SK-N-SH treated with all-trans-retinoic acid at 6 μM for 48 hours (cell line): ENCODE measurements around the gene VCAM1.

Source experiments
- ATAC-seq: fragments of 200-7000 bp; cut with Tn5 transposase; 3 replicates; pipeline ENCODE4 v1.9.1; 2020; ENCODE audit warnings: mild to moderate bottlenecking, moderate library complexity
- ARNTL ChIP-seq: fragments of 450-650 bp; formaldehyde crosslinking; IDR thresholded peaks from 2 replicates; pipeline ENCODE4 v1.5.0; 2020; ENCODE audit warnings: low read depth, mild to moderate bottlenecking, moderate library complexity, borderline replicate concordance
- BACH2 ChIP-seq: fragments of 250-450 bp; sonication (Bioruptor Pico); IDR thresholded peaks from 2 replicates; pipeline ENCODE4 v1.9.0; 2021; ENCODE audit warnings: mild to moderate bottlenecking, borderline replicate concordance
- CSDC2 ChIP-seq: fragments of 250-450 bp; sonication (Bioruptor Pico); IDR thresholded peaks from 2 replicates; pipeline ENCODE4 v1.5.0; 2020; ENCODE audit warnings: mild to moderate bottlenecking, moderate library complexity
- GLIS3 ChIP-seq: fragments of 250-450 bp; sonication (Bioruptor Pico); IDR thresholded peaks from 2 replicates; pipeline ENCODE4 v1.5.0; 2020; ENCODE audit warnings: mild to moderate bottlenecking, moderate library complexity
- ISL1 ChIP-seq: fragments of 250-450 bp; sonication (Bioruptor Pico); IDR thresholded peaks from 2 replicates; pipeline ENCODE4 v2.1.2; 2022; ENCODE audit warnings: mild to moderate bottlenecking, moderate library complexity
- OSR1 ChIP-seq: fragments of 250-450 bp; sonication (Bioruptor Pico); IDR thresholded peaks from 2 replicates; pipeline ENCODE4 v1.8.0; 2022; ENCODE audit warnings: moderate library complexity, mild to moderate bottlenecking, inconsistent platforms
- PPARA ChIP-seq: fragments of 250-450 bp; sonication (Bioruptor Pico); IDR thresholded peaks from 2 replicates; pipeline ENCODE4 v1.5.0; 2020; ENCODE audit warnings: mild to moderate bottlenecking, borderline replicate concordance
- RARB ChIP-seq: fragments of 250-450 bp; sonication (Bioruptor Pico); IDR thresholded peaks from 2 replicates; pipeline ENCODE4 v1.8.0; 2021; ENCODE audit warnings: mild to moderate bottlenecking, moderate library complexity
- TCF4 ChIP-seq: fragments of 250-450 bp; sonication (Bioruptor Pico); IDR thresholded peaks from 2 replicates; pipeline ENCODE4 v1.8.0; 2021; ENCODE audit warnings: mild to moderate bottlenecking, moderate library complexity, borderline replicate concordance
- TOX ChIP-seq: fragments of 250-450 bp; sonication (Bioruptor Pico); IDR thresholded peaks from 2 replicates; pipeline ENCODE4 v1.8.0; 2021; ENCODE audit warnings: mild to moderate bottlenecking, moderate library complexity, borderline replicate concordance
- ZC3H10 ChIP-seq: fragments of 250-450 bp; sonication (Bioruptor Pico); IDR thresholded peaks from 2 replicates; pipeline ENCODE4 v1.5.1; 2021; ENCODE audit warnings: mild to moderate bottlenecking, moderate library complexity
- ZFP30 ChIP-seq: fragments of 450-650 bp; formaldehyde crosslinking; IDR thresholded peaks from 2 replicates; pipeline ENCODE4 v1.5.0; 2022; ENCODE audit warnings: mild to moderate bottlenecking, moderate library complexity
- ZNF565 ChIP-seq: fragments of 450-650 bp; formaldehyde crosslinking; conservative IDR thresholded peaks from 2 replicates; pipeline ENCODE4 v1.5.0; 2020; ENCODE audit warnings: low read depth, mild to moderate bottlenecking, moderate library complexity
- ZNF8 ChIP-seq: fragments of 450-650 bp; formaldehyde crosslinking; IDR thresholded peaks from 2 replicates; pipeline ENCODE4 v1.5.0; 2020; ENCODE audit warnings: mild to moderate bottlenecking, moderate library complexity
- TF ChIP-seq, protein P1 (sequence below): fragments of 250-450 bp; sonication (Bioruptor Pico); IDR thresholded peaks from 2 replicates; pipeline ENCODE4 v1.5.1; 2020; ENCODE audit warnings: low read depth, mild to moderate bottlenecking, moderate library complexity
- TF ChIP-seq, protein P2 (sequence below): fragments of 250-450 bp; sonication (Bioruptor Pico); IDR thresholded peaks from 2 replicates; pipeline ENCODE4 v1.5.0; 2020; ENCODE audit warnings: mild to moderate bottlenecking, moderate library complexity
- TF ChIP-seq, protein P3 (sequence below): fragments of 250-450 bp; sonication (Bioruptor Pico); IDR thresholded peaks from 2 replicates; pipeline ENCODE4 v1.8.0; 2021; ENCODE audit warnings: low read depth, mild to moderate bottlenecking, moderate library complexity, borderline replicate concordance
- TF ChIP-seq, protein P4 (sequence below): fragments of 250-450 bp; sonication (Bioruptor Pico); IDR thresholded peaks from 2 replicates; pipeline ENCODE4 v1.8.0; 2020; ENCODE audit warnings: mild to moderate bottlenecking, moderate library complexity, borderline replicate concordance
- TF ChIP-seq, protein P5 (sequence below): fragments of 250-450 bp; sonication (Bioruptor Pico); IDR thresholded peaks from 2 replicates; pipeline ENCODE4 v1.5.1; 2021; ENCODE audit warnings: mild to moderate bottlenecking, moderate library complexity

VCAM1 gene

DNA sequence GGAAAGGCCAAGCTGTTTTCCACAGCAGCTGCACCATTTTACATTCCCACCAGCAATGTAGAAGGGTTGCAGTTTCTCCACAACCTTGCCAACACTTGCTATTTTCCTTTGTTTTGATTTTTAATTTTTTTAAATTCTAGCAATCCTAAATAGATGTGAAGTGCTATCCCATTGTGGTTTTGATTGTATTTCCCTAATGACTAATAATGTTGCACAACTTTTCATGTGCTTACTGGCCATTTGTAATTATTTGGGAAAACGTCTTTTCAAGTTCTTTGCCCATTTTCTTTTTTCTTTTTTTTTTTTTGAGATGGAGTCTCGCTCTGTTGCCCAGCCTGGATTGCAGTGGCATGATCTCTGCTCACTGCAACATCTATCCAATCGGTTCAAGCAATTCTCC, 53.9 kb downstream of the VCAM1 start:
- TF ChIP-seq, protein P1, sequence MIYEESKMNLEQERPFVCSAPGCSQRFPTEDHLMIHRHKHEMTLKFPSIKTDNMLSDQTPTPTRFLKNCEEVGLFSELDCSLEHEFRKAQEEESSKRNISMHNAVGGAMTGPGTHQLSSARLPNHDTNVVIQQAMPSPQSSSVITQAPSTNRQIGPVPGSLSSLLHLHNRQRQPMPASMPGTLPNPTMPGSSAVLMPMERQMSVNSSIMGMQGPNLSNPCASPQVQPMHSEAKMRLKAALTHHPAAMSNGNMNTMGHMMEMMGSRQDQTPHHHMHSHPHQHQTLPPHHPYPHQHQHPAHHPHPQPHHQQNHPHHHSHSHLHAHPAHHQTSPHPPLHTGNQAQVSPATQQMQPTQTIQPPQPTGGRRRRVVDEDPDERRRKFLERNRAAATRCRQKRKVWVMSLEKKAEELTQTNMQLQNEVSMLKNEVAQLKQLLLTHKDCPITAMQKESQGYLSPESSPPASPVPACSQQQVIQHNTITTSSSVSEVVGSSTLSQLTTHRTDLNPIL: no peak
- TF ChIP-seq, protein P2, sequence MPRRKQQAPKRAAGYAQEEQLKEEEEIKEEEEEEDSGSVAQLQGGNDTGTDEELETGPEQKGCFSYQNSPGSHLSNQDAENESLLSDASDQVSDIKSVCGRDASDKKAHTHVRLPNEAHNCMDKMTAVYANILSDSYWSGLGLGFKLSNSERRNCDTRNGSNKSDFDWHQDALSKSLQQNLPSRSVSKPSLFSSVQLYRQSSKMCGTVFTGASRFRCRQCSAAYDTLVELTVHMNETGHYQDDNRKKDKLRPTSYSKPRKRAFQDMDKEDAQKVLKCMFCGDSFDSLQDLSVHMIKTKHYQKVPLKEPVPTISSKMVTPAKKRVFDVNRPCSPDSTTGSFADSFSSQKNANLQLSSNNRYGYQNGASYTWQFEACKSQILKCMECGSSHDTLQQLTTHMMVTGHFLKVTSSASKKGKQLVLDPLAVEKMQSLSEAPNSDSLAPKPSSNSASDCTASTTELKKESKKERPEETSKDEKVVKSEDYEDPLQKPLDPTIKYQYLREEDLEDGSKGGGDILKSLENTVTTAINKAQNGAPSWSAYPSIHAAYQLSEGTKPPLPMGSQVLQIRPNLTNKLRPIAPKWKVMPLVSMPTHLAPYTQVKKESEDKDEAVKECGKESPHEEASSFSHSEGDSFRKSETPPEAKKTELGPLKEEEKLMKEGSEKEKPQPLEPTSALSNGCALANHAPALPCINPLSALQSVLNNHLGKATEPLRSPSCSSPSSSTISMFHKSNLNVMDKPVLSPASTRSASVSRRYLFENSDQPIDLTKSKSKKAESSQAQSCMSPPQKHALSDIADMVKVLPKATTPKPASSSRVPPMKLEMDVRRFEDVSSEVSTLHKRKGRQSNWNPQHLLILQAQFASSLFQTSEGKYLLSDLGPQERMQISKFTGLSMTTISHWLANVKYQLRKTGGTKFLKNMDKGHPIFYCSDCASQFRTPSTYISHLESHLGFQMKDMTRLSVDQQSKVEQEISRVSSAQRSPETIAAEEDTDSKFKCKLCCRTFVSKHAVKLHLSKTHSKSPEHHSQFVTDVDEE (CRISPR knock-in tag): no peak
- TF ChIP-seq ISL1 (CRISPR knock-in tag) (no peak), ZNF8 (CRISPR knock-in tag) (no peak), PPARA (no peak), RARB (CRISPR knock-in tag) (no peak), GLIS3 (CRISPR knock-in tag) (no peak), BACH2 (CRISPR knock-in tag) (no peak), ARNTL (CRISPR knock-in tag) (no peak), ZNF565 (CRISPR knock-in tag) (no peak)
- ATAC-seq: no peak

DNA sequence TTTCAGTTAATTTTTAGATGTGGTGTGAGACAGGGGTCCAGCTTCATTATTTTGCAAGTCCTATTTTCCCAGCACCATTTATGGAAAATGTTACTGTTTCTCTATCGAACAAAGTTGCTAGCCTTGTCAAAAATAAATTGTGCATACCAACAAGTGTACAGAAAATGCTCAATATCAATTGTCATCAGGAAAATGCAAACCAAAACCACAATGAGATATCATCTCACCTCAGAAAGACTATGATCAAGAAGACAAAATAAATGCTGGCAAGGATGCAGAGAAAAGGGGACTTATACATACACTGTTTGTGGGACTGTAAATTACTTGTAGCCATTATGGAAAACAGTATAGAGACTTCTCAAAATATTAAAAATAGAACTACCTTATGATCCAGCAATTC, 54.8 kb downstream of the VCAM1 start:
- no peak for ATAC-seq
- no peak for TF ChIP-seq ZNF8 (CRISPR knock-in tag)
- no peak for TF ChIP-seq PPARA
- TF ChIP-seq, protein P3, sequence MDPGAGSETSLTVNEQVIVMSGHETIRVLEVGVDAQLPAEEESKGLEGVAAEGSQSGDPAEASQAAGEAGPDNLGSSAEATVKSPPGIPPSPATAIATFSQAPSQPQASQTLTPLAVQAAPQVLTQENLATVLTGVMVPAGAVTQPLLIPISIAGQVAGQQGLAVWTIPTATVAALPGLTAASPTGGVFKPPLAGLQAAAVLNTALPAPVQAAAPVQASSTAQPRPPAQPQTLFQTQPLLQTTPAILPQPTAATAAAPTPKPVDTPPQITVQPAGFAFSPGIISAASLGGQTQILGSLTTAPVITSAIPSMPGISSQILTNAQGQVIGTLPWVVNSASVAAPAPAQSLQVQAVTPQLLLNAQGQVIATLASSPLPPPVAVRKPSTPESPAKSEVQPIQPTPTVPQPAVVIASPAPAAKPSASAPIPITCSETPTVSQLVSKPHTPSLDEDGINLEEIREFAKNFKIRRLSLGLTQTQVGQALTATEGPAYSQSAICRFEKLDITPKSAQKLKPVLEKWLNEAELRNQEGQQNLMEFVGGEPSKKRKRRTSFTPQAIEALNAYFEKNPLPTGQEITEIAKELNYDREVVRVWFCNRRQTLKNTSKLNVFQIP (CRISPR knock-in tag): no peak
- TF ChIP-seq, protein P4, sequence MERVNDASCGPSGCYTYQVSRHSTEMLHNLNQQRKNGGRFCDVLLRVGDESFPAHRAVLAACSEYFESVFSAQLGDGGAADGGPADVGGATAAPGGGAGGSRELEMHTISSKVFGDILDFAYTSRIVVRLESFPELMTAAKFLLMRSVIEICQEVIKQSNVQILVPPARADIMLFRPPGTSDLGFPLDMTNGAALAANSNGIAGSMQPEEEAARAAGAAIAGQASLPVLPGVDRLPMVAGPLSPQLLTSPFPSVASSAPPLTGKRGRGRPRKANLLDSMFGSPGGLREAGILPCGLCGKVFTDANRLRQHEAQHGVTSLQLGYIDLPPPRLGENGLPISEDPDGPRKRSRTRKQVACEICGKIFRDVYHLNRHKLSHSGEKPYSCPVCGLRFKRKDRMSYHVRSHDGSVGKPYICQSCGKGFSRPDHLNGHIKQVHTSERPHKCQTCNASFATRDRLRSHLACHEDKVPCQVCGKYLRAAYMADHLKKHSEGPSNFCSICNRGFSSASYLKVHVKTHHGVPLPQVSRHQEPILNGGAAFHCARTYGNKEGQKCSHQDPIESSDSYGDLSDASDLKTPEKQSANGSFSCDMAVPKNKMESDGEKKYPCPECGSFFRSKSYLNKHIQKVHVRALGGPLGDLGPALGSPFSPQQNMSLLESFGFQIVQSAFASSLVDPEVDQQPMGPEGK (CRISPR knock-in tag): no peak
- TF ChIP-seq ZC3H10 (CRISPR knock-in tag): no peak
- TF ChIP-seq TCF4 (CRISPR knock-in tag): no peak
- no peak for TF ChIP-seq TOX (CRISPR knock-in tag)
- TF ChIP-seq, protein P5, sequence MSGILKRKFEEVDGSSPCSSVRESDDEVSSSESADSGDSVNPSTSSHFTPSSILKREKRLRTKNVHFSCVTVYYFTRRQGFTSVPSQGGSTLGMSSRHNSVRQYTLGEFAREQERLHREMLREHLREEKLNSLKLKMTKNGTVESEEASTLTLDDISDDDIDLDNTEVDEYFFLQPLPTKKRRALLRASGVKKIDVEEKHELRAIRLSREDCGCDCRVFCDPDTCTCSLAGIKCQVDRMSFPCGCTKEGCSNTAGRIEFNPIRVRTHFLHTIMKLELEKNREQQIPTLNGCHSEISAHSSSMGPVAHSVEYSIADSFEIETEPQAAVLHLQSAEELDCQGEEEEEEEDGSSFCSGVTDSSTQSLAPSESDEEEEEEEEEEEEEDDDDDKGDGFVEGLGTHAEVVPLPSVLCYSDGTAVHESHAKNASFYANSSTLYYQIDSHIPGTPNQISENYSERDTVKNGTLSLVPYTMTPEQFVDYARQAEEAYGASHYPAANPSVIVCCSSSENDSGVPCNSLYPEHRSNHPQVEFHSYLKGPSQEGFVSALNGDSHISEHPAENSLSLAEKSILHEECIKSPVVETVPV: no peak
- no peak for TF ChIP-seq ZFP30
- TF ChIP-seq BACH2 (CRISPR knock-in tag): no peak

DNA sequence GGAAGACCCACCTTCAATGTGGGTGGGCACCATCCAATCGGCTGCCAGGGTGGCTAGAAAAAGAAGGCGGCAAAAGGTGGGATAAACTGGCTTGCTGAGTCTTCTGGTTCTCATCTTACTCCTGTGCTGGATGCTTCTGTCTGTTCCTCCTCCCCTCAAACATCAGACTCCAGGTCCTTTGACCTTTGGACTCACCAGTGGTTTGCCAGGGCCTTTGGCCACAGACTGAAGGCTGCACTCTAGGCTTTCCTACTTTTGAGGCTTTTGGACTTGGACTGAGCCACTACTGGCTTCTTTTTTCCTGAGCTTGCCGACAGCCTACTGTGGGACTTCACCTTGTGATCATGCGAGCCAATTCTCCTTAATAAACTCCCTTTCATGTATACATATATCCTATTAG, 55.9 kb downstream of the VCAM1 start:
- ATAC-seq: no peak
- TF ChIP-seq, protein P4 (CRISPR knock-in tag): no peak
- TF ChIP-seq, protein P2 (CRISPR knock-in tag): no peak
- no peak for TF ChIP-seq TOX (CRISPR knock-in tag)
- no peak for TF ChIP-seq BACH2 (CRISPR knock-in tag)
- no peak for TF ChIP-seq RARB (CRISPR knock-in tag)
- TF ChIP-seq ISL1 (CRISPR knock-in tag): no peak
- TF ChIP-seq ZNF565 (CRISPR knock-in tag): no peak
- no peak for TF ChIP-seq ZNF8 (CRISPR knock-in tag)
- TF ChIP-seq OSR1: no peak
- no peak for TF ChIP-seq CSDC2 (CRISPR knock-in tag)
